PC-3 (cell line): ENCODE results near the gene TGFBR3. TPM values are rescaled to one million over a fixed set of nuclear protein-coding genes. Genes with fewer than 3 reads are reported as not detected.

ENCODE experiments used
- ATAC-seq: fragments of 200-7000 bp; cut with Tn5 transposase; 2 replicates; pipeline ENCODE4 v1.9.1; 2020; ENCODE audit warnings: mild to moderate bottlenecking, moderate library complexity
- BruUV-seq: library from RNA; stranded (reverse); fragments of 400-500 nt; replicated peaks from 2 replicates; lab custom pipeline; 2021; lab: Mats Ljungman, UMichigan
- CTCF ChIA-PET: fragments of 300-600 bp; sonication (Branson Sonifier 250); formaldehyde crosslinking; loops from one replicate; lab custom pipeline; 2022; ENCODE audit warnings: antibody characterized with exemption; lab: Charles Lee
- POLR2A ChIA-PET: fragments of 300-600 bp; sonication (Branson Sonifier 250); formaldehyde crosslinking; loops from one replicate; lab custom pipeline; 2022; ENCODE audit warnings: antibody characterized with exemption; ENCODE audit not compliant: unreplicated experiment; lab: Charles Lee
- DNase-seq: peaks from one replicate; pipeline ENCODE4 v3.0.0-alpha.2; 2015
- H2AFZ ChIP-seq: fragments of 300-600 bp; sonication (generic); 2 replicates; pipeline ENCODE4 v1.6.0; 2016; ENCODE audit warnings: antibody characterized with exemption, low read length
- H3F3A ChIP-seq: fragments of 300-600 bp; sonication (generic); one replicate; pipeline ENCODE4 v1.6.0; 2017; ENCODE audit warnings: antibody characterized with exemption, low read length, control low read depth, mild to moderate bottlenecking; ENCODE audit not compliant: unreplicated experiment
- H3K27ac ChIP-seq: fragments of 300-600 bp; sonication (generic); 2 replicates; pipeline ENCODE4 v1.5.1; 2016; ENCODE audit warnings: mild to moderate bottlenecking, low read length
- H3K27me3 ChIP-seq: fragments of 300-600 bp; sonication (generic); 2 replicates; pipeline ENCODE4 v1.6.1; 2016; ENCODE audit warnings: low read length, mixed read lengths
- H3K36me3 ChIP-seq: fragments of 300-600 bp; sonication (generic); 2 replicates; pipeline ENCODE4 v1.6.1; 2016; ENCODE audit warnings: low read depth, mixed run types, low read length, mixed read lengths
- H3K4me1 ChIP-seq: fragments of 300-600 bp; sonication (generic); 2 replicates; pipeline ENCODE4 v1.5.1; 2016; ENCODE audit warnings: low read length; ENCODE audit not compliant: insufficient read depth
- H3K4me2 ChIP-seq: fragments of 300-600 bp; sonication (generic); 2 replicates; pipeline ENCODE4 v1.6.0; 2016; ENCODE audit warnings: low read length
- H3K4me3 ChIP-seq: fragments of 300-600 bp; sonication (generic); 2 replicates; pipeline ENCODE4 v1.5.1; 2016; ENCODE audit warnings: mild to moderate bottlenecking, low read length, mixed read lengths
- H3K79me2 ChIP-seq: fragments of 300-600 bp; sonication (generic); 2 replicates; pipeline ENCODE4 v1.6.1; 2017; ENCODE audit warnings: low read length, mixed read lengths
- H3K9ac ChIP-seq: fragments of 300-600 bp; sonication (generic); 2 replicates; pipeline ENCODE4 v1.6.0; 2016; ENCODE audit warnings: mild to moderate bottlenecking, low read length
- H3K9me2 ChIP-seq: fragments of 300-600 bp; sonication (generic); replicated peaks from 2 replicates; pipeline ENCODE4 v1.6.1; 2016; ENCODE audit warnings: mixed run types, low read length, mixed read lengths
- H3K9me3 ChIP-seq: fragments of 300-600 bp; sonication (generic); 2 replicates; pipeline ENCODE4 v1.6.1; 2016; ENCODE audit warnings: low read length, mixed read lengths
- H4K20me1 ChIP-seq: fragments of 300-600 bp; sonication (generic); 2 replicates; pipeline ENCODE4 v1.6.1; 2016; ENCODE audit warnings: low read length, mixed read lengths
- EZH2 ChIP-seq: fragments of 300-600 bp; sonication (generic); IDR thresholded peaks from one replicate; pipeline ENCODE4 v1.6.1; 2017; ENCODE audit warnings: antibody characterized with exemption, mild to moderate bottlenecking, low read length; ENCODE audit not compliant: unreplicated experiment
- EZH2phosphoT487 ChIP-seq: fragments of 300-600 bp; sonication (generic); IDR thresholded peaks from 2 replicates; pipeline ENCODE4 v1.6.1; 2018; ENCODE audit warnings: mild to moderate bottlenecking, antibody characterized with exemption, low read length, borderline replicate concordance
- intact Hi-C: fragments of 100-400 bp; cut with micrococcal nuclease; formaldehyde crosslinking; loops from 2 replicates; pipeline ENCODE4 v1.9.0; 2023
- total RNA-seq: library from RNA; depleted of rRNA; stranded (reverse); fragments of >200 nt; gene quantifications from 2 replicates; pipeline ENCODE4 v1.2.3, GENCODE V29; 2014; rRNA removed
- TF ChIP-seq, protein P1 (sequence below): fragments of 300-600 bp; sonication (generic); conservative IDR thresholded peaks from 2 replicates; pipeline ENCODE4 v1.5.1; 2017; ENCODE audit warnings: antibody characterized with exemption, low read depth, mild to moderate bottlenecking, low read length

TGFBR3 gene
- total RNA-seq, 1 experiment from 2014 or later: 2.8 TPM

DNA sequence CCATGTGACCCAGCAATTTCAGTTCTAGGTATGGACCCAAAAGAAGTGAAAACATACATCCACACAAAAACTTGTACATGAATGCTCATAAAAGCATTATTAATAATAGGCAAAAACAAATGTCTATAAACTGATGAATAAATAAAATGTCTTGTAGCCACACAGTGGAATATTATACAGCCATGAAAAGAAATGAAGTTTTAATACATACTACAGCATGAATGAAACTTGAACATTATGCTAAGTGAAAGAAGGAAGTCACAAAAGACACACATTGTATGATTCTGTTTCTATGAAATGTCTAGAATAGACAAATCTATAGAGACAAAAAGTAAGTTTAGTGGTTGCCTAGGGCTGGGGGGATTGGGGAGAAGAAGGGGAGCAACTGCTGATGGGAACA lies 255.1 kb downstream of the TGFBR3 start:
- no peak overlapping the region for H3K4me2 ChIP-seq
- ChIA-PET POLR2A (no interaction called here), CTCF (no interaction called here)
- no peaks in the 10 kb centered on the region for H3K9me3 ChIP-seq
- no peak overlapping the region for H2AFZ ChIP-seq
- no peaks in the 10 kb centered on the region for H3K4me1 ChIP-seq
- no TSS peak for BruUV-seq
- no peaks in the 10 kb centered on the region for H4K20me1 ChIP-seq
- H3K36me3 ChIP-seq: no peaks in the 10 kb centered on the region
- H3K27me3 ChIP-seq: no peaks in the 10 kb centered on the region
- no peaks in the 10 kb centered on the region for H3F3A ChIP-seq
- H3K4me3 ChIP-seq: no peak overlapping the region
- H3K79me2 ChIP-seq: no peaks in the 10 kb centered on the region
- H3K9me2 ChIP-seq: no peaks in the 10 kb centered on the region
- H3K27ac ChIP-seq: no peak overlapping the region
- DNase-seq: no peak
- TF ChIP-seq EZH2 (no peak), EZH2phosphoT487 (no peak)
- TF ChIP-seq, protein P1, sequence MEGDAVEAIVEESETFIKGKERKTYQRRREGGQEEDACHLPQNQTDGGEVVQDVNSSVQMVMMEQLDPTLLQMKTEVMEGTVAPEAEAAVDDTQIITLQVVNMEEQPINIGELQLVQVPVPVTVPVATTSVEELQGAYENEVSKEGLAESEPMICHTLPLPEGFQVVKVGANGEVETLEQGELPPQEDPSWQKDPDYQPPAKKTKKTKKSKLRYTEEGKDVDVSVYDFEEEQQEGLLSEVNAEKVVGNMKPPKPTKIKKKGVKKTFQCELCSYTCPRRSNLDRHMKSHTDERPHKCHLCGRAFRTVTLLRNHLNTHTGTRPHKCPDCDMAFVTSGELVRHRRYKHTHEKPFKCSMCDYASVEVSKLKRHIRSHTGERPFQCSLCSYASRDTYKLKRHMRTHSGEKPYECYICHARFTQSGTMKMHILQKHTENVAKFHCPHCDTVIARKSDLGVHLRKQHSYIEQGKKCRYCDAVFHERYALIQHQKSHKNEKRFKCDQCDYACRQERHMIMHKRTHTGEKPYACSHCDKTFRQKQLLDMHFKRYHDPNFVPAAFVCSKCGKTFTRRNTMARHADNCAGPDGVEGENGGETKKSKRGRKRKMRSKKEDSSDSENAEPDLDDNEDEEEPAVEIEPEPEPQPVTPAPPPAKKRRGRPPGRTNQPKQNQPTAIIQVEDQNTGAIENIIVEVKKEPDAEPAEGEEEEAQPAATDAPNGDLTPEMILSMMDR: no peak
- ATAC-seq: no peak
- intact Hi-C loops: no loop called here
- no peak overlapping the region for H3K9ac ChIP-seq

Other genes starting within 250 kb of the TGFBR3 start
- gene BRDT, start 63.2 kb upstream of the TGFBR3 start, total RNA-seq: not detected in 2 replicates
- gene EPHX4, start 143.8 kb upstream of the TGFBR3 start, total RNA-seq: 5.9 and 8.4 TPM in 2 replicates
- 0.91 TPM in 1 of 2 replicates, not detected in the other for gene SETSIP, start 189.3 kb upstream of the TGFBR3 start, total RNA-seq
- gene BTBD8, start 194.2 kb upstream of the TGFBR3 start, total RNA-seq: 2.1 and 3.9 TPM in 2 replicates